SKM-1 treated with dmso at 0.1 percent for 144 hours (cell line): ENCODE results near the gene HERC5.
"Not testable (repeated sequence)": the region's sequence is repeated elsewhere in the genome, so short reads cannot be mapped to it uniquely, and the experiment has no call there.

Experiments used
- DNase-seq: peaks from one replicate; lab custom pipeline; 2025; ENCODE audit not compliant: unreplicated experiment; lab: John Stamatoyannopoulos, UW

HERC5 gene

DNA sequence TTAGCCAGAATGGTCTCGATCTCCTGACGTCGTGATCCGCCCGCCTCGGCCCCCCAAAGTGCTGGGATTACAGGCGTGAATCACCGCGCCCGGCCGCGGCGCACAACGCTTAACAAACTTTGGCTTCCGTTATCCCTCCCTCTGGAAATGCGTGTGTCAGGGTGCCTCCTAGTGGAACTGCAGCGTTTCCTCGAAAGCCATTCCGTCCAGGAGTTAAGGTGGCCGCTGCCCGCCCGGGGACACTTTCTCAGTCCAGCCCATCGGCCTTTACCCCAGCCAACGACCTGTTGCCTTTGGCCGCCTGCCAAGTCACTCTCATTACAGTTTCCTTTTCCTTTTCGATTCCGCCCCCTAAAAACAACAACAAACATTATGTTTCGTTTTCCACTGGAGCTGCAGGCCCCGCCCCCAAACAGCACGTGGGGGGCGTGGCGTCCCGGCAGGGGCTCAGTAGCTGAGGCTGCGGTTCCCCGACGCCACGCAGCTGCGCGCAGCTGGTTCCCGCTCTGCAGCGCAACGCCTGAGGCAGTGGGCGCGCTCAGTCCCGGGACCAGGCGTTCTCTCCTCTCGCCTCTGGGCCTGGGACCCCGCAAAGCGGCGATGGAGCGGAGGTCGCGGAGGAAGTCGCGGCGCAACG is at the start of gene HERC5:
TSS of gene HERC5 (plus strand) at position 450 of the 637 bp plus-strand sequence. CDS start at position 601, 151 bp downstream.
- DNase-seq: peak; percentile 89

DNA sequence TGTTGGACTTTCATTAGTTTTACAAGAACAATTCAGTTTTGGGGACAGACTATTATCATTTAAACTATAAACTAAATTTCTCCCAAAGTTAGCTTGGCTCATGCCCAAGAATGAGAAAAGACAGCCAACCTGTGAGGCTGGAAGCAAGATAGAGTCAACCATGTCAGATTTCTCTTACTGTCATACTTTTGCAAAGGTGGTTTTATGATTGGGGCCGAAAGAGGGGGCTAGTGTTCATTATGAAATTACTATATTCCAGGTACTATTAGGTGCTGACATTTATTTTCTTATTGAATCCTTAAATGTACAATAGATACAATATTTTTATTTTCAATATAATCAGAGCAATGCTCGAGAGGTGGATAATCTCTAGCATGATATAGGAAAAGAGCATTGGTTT is 47.7 kb upstream of the HERC5 start:
- DNase-seq: no peak

DNA sequence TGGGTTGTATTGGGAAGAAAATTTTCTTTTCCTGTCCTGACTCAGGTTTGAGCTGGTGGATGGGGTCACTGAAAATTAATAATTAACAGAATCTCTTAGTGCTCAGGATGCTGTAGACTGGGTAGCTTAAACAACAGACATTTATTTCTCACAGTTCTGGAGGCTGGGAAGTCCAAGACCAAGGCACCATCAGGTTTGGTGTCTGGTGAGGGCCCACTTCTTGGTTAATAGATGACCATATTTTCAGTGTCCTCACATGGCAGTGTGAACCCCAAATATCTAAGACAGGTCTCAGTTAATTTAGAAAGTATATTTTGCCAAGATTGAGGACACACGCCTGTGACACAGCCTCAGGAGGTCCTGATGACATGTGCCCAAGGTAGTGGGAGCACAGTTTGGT is 47.1 kb upstream of the HERC5 start:
- no peak for DNase-seq

DNA sequence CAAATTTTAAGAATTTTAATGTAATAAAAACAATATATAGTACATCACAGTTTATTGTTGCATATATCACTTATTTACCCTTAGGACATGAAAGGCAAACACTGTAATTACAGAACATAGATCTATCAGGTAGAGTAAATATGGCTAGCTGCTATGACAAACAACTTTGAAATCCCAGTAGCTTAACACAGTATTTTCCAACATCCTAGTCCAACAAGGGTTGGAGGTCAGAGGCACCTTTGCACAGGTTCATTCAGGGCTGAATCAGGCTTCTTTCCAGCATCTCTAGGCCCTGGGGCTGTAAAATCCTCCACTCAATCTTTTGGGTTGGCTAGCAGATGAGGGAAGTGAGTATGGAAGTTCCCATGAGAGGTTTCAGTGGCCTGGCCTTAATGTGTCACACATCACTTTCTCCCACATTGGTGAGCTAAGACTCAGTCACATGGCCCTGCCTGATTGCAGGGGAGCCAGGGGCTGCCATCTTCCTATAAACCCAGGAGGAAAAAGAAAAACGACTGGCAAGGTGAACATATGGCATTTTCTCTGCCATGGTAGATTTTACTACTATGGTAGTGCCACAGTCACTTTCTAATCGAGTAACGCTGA is 45.3 kb upstream of the HERC5 start:
- no peak for DNase-seq

DNA sequence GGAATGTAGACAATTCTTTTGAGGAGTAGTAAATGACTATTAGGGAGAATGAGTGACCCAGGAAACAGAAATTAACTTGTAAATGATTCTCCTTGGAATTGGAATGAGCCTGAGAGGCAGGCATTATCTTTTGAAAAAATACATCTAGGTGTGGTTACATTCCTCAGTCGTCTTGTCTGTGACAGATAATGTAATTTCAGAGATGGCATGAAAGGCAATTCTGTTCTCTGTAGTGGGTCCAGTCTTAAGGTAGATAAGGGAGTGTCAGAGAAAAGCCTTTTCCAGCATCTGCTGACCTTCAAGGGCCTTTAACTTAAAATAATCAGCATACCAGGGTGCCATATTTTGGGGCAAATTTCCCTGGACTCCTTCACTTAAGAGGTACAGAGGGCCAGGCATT is 43.1 kb upstream of the HERC5 start:
- DNase-seq: no peak

DNA sequence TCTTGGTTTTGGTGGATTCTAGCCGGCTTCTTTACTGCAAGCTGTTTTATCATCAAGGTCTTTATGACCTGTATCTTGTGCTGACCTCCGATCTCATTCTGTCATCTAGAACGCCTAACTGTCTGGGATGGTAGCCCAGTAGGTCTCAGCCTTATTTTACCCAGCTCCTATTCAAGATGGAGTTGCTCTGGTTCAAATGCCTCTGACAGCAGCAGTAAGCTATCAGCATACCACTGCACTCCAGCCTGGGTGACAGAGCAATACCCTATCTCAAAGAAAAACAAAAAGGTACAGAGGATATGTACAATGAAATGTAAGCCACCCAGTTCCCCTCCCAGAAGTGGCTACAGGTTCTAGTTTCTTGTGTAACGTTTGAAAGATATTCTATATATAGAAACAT is 42.2 kb upstream of the HERC5 start:
- DNase-seq: no peak

DNA sequence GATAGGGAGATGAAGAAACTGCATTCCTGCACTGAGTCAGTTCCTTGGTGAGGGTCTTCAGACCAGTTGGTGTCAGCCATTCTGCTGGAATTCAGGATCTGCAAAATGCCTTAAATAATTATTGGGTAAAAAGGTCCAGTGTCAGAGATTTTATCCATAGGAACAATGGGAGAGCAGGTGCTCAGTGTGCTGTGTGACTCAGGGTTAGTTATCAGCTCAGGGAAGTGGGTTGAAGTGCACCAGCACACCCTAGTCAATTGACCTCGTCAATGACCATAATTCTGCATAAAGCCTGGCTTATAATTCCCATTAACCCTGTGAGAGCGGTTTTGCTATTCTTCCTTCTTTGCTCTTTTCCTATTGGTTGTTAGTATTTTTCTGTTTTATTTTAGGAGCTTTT is 40.9 kb upstream of the HERC5 start:
- no peak for DNase-seq

DNA sequence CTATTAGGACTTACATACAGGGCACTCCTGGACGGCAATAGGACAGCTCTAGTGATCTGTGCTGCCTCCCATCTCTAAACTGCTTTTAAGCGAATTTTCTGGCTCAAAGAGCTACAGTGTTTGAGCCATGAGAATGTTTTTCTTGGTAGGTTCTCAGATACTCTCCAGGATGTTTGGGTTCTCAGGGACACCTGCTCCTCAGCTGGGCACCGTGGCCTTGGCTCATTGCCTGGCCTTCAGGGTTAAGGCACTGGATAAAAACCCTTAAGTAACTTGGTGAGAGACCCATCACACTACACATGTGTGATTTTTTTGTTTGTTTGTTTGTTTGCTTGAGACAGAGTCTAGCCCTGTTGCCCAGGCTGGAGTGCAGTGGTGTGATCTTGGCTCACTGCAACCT is 38.5 kb upstream of the HERC5 start:
- no peak for DNase-seq

DNA sequence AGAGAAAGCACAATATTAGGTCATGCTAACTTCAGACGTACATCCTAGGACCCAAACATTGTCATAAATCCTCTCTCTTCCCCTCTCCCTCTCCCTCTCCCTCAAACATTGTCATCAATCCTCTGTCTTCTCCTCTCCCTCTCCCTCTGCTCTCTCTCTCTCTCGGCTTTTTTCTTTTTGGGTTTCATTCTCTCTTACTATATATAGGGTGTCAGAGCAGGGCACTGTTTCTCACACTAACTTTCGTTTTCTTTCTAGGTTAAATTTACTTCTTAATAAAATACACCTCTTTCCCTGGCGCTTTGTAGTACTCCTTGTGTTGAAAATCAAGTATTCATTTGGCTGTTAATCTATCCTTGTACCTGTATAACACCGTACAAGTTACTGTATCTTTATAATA is 37.0 kb upstream of the HERC5 start:
- no peak for DNase-seq

DNA sequence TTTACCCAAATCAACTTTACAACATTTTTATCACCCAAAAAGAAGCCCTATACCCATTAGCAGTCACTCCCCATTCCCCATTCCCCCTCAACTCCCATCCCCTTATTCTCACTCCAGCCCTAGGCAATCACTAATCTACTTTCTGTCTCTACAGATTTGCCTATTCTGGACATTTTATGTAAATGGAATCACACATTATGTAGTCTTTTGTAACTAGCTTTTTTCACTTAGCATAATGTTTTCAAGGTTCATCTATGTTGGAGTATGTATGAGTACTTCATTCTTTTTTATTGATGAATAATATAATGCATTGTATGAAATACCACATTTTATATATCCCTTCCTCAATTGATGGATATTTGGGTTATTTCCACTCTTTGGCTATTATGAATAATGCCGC is 36.1 kb upstream of the HERC5 start:
- DNase-seq: no peak

DNA sequence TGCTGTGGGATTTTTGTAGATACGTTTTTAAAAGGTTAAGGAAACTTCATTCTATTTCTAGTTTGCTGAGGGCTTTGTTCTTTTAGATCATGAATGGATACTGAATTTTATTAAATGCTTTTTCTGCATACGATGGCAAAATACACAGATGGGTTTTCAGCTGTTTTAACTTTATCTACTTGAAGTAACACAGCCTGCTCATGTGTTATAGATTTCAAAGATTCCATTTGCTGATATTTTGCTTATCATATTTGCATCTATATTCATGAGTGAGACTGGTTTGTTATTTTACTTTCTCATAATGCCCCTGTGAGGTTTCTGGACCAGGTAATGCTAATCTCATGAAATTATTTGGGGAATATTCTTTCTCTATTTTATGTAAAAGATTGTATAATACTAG is 34.5 kb upstream of the HERC5 start:
- no peak for DNase-seq

DNA sequence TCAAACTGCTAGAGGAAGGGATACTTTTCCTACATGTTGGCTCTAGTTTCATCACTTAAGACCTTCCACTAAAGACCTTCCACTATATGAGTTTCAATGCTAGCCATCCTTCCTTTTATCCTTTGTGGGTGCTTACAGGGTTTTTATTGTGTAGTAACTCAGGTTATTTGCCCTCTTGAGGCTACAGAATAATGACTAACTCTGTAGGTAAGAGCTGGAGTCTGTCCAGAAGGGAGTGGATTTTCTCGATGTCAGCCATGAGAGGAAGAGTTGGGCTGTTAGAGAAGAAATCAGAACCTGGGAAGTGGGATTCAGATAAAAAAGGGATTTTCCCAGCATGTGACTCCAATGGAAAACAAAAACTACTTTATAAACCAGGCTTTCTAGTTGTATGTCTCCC is 27.5 kb upstream of the HERC5 start:
- DNase-seq: no peak

DNA sequence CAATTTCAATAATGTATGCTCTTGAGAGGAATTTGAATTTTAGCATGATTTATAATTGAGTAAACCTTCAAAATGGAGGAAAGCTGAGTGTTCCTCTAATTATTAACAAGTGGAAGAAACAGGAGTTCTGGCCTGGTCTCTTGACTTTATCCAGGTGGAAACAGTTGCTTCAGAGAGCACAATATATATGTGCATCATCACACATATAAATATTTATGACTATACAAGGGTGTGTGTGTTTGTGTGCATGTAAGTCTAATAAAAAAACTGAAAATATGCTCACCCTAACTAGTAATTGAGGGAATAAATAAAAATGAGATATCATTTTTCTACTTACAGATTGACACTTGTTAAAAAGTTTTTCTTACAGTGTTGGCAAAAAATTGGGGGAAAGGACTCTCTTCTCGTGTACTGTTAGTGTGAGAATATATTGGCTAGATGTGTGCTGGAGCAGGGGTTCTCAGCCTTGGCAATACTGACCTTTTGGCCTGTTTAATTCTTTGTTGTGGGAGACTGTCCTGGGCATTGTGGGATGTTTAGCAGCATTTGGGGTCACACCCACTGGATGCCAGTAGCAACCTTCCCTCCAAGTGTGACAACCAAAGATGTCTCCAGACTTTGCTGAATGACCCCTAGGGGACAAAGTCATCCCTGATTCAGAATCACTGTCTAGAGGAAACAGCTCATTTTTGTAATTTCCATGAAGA is 20.8 kb upstream of the HERC5 start:
- DNase-seq: no peak

DNA sequence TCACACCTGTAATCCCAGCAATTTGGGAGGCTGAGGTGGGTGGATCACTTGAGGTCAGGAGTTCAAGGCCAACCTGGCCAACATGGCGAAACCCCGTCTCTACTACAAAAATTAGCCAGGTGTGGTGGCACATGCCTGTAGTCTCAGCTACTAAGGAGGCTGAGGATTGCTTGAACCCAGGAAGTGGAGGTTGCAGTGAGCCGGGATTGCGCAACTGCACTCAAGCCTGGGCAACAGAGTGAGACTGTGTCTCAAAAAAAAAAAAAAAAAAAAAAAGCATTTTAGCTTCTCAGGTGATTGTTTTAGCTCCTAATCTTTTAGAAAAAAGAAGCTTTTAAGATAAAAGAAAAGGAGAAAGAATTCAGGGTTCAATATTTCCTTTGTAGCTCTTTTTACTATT is 19.0 kb upstream of the HERC5 start:
- DNase-seq: not testable (repeated sequence)

DNA sequence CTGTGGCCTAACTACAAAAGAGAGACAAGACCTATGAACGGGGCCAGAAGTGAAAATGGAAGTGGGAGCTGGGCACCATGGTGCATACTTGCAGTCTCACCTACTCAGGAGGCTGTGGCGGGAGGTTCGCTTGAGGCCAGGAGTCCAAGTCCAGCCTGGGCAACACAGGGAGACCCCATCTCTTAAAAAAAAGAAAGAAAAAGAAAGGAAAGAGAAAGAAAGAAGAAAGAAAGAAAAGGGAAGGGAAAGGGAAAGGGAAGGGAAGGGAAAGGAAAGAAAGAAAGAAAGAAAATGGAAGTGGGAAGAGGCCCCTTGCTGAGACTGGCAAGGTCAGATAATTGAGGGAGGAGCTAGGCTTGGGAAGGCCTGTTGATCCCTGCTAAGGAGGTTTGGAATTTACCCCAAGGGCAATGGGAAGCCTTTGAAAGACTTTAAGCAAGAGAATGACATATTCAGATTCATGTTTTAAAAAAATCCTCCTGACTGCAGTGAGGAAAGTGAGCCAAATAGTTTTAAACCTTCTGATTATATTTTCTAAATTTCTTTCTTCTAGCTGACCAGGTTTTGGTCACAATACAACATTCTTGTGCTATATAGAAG is 17.7 kb upstream of the HERC5 start:
- DNase-seq: no peak

DNA sequence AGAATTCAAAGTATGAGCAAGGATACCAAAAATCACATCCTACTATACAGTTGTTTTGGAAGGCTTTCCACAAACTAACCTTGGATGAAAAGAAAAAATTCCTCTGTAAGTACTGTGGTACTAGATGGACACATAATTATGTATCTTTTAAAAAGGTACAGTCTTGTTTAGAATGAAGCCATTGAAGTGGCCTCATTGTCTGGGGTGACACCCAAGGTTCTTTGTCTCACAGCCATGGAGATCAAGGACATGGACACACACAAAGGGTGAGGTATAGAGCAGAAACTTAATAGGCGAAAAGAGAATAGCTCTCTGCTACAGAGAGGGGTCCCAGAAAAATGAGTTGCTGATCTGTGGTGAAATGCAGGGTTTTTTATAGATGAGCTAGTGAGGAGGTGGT is 16.8 kb upstream of the HERC5 start:
- DNase-seq: no peak

DNA sequence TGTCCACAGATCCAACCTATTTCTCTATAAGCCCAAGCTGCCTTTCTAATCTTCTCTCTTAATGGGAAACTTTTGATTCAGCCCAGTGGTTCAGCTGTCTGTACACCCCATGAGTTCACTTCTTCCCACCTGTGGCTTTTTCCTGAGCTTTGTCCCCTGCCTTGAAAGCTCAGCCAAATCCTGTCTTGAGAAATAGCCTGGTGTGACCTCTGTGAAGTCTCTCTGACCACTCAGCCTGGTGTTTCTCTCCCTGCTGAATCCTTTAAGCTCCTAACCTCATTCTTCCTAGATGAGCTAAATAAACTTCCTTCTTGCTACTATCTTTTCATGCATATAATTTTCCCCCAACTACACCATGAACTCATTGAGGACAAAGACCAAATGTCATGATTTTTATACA is 15.2 kb upstream of the HERC5 start:
- DNase-seq: no peak

DNA sequence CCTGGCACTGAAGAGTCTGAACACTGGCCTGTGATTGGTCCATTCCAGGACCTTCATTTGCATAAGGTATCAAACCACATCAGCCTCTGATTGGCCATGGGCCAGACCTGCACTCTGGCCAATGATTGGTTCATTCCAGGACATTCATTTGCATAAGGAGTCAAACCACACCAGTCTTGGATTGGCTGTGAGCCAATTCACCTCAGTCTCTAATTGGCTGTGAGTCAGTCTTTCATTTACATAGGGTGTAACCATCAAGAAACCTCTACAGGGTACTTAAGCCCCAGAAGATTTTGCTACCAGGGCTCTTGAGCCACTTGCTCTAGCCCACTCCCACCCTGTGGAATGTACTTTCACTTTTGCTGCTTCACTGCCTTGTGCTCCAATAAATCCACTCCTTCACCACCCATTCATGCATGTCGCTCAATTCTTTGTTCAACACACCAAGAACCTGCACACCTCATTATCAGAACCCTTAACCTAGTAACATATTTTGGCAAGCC is 14.2 kb upstream of the HERC5 start:
- DNase-seq: no peak

DNA sequence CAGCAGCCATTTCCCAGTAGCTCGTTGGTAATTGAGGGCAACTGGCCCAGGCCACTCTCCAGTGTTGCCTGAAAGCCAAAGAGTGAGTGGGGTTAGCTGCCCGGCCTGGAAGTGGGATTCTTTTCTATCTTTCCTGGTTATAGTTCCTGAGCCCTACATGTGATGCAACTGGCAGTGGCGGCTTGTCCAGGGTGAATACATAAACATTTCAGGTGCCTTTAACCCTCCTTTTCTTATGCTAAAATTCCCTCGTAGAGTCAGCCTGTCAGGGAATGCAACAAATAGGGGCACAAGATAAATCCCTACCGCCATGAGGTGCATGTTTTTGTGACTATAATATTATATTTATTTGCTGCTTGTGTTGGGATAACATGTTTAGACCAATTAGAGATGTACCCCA is 13.4 kb upstream of the HERC5 start:
- DNase-seq: no peak

DNA sequence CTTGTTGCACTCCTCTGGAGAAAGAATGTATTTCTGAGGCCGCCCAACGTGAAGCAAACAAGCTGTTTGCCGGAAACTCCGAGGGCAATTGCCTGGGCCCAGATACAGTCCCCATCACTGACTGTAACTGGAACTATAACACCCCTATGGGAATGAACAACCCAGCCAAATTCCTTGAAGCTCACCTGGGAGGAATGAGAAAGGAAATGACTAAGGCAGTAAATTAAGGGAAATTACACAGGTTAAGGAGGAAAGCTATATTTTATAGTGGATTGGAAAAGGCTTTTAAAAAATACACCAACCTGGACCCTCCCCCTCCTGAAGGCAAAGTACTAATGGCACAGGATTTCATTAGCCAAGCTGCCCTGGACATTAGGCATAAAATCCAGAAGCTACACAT is 11.7 kb upstream of the HERC5 start:
- DNase-seq: no peak

DNA sequence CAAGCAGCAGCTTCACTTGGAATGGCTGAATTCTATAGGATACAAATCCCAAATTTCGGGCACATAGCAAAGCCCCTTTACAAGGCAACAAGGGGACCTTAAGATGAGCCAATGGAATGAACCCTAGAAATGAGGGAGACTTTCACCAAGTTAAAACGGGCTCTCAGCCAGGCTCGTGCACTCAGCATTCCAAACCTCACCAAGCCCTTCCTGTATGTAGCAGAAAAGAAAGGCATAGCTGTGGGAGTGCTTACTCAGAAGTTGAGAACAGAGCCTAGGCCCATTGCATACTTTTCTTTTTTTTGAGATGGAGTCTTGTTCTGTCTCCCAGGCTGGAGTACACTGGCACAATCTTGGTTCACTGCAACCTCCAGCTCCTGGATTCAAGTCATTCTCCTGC is 10.8 kb upstream of the HERC5 start:
- DNase-seq: no peak
